ENCODE results near the gene REEP1. TPM values are rescaled to one million over a fixed set of nuclear protein-coding genes. Genes with fewer than 3 reads are reported as not detected.

Gene REEP1
- total and polyA plus RNA-seq, 2 experiments from 2014 or later, result not detected

- Histone ChIP-seq H4K20me1 (ENCODE audit: insufficient read depth) (no peaks in the 10 kb centered on the region), H3K9ac (no peak overlapping the region), H3K36me3 (ENCODE audit: low read depth) (no peaks in the 10 kb centered on the region), H3K27me3 (replicated peaks; ENCODE audit: insufficient read depth) (no peaks in the 10 kb centered on the region; the same call in none of the 2 replicates), H3K4me2 (ENCODE audit: unreplicated experiment) (no peak overlapping the region), H3K9me2 (ENCODE audit: insufficient read depth) (no peaks in the 10 kb centered on the region), H2AFZ (no peak overlapping the region), H3K9me3 (ENCODE audit: low read depth) (no peaks in the 10 kb centered on the region), H3K79me2 (ENCODE audit: insufficient read depth) (no peaks in the 10 kb centered on the region), H3F3A (ENCODE audit: insufficient read depth) (no peaks in the 10 kb centered on the region), H3K4me1 (ENCODE audit: insufficient read depth) (no peaks in the 10 kb centered on the region), H3K27ac (no peak overlapping the region), H3K4me3 (no peak overlapping the region)
- DNase-seq, result no peak
- 68 to 70% methylated on average over 6 of the region's 6 CpGs for WGBS, 2 experiments (ENCODE audit: low coverage in 1 of 2, low lambda C conversion rate in 2 of 2, missing lambda C conversion rate in 2 of 2)
- in situ Hi-C loops (cut with MboI), result no loop called here
- TF ChIP-seq EZH2 (IDR thresholded peaks at IDR 0.05; ENCODE audit: insufficient read depth, poor library complexity, severe bottlenecking) (no peak), EZH2phosphoT487 (IDR thresholded peaks at IDR 0.05; ENCODE audit: insufficient read depth, low read depth) (no peak)
Measured at GRCh38 chr2:86263956-86264355, 73.5 kb downstream of the REEP1 start.

- DNase-seq, result no peak
- Histone ChIP-seq H3K27ac (no peak overlapping the region), H3K4me2 (ENCODE audit: unreplicated experiment) (no peak overlapping the region), H3K9me2 (ENCODE audit: insufficient read depth) (no peaks in the 10 kb centered on the region), H3K9me3 (ENCODE audit: low read depth) (no peaks in the 10 kb centered on the region), H3F3A (ENCODE audit: insufficient read depth) (no peaks in the 10 kb centered on the region), H3K36me3 (ENCODE audit: low read depth) (no peaks in the 10 kb centered on the region), H3K4me1 (ENCODE audit: insufficient read depth) (no peaks in the 10 kb centered on the region), H3K27me3 (replicated peaks; ENCODE audit: insufficient read depth) (no peaks in the 10 kb centered on the region; the same call in none of the 2 replicates), H3K4me3 (no peak overlapping the region), H3K79me2 (ENCODE audit: insufficient read depth) (no peaks in the 10 kb centered on the region), H4K20me1 (ENCODE audit: insufficient read depth) (no peaks in the 10 kb centered on the region), H2AFZ (no peak overlapping the region), H3K9ac (no peak overlapping the region)
- TF ChIP-seq EZH2 (IDR thresholded peaks at IDR 0.05; ENCODE audit: insufficient read depth, poor library complexity, severe bottlenecking) (no peak), EZH2phosphoT487 (IDR thresholded peaks at IDR 0.05; ENCODE audit: insufficient read depth, low read depth) (no peak)
- in situ Hi-C loops (cut with MboI), result no loop called here
- 50 to 63% methylated on average over 2 of the region's 2 CpGs for WGBS, 2 experiments (ENCODE audit: low coverage in 1 of 2, low lambda C conversion rate in 2 of 2, missing lambda C conversion rate in 2 of 2)
Measured at GRCh38 chr2:86260978-86261377, 76.4 kb downstream of the REEP1 start.

GRCh38 chr2:86258106-86258505 lies 79.3 kb downstream of the REEP1 start:
- in situ Hi-C loops (cut with MboI), result no loop called here
- 64 to 77% methylated on average over 2 of the region's 2 CpGs for WGBS, 2 experiments (ENCODE audit: low coverage in 1 of 2, low lambda C conversion rate in 2 of 2, missing lambda C conversion rate in 2 of 2)

GRCh38 chr2:86256982-86257381 lies 80.4 kb downstream of the REEP1 start:
- no peaks in the 10 kb centered on the region for H3F3A ChIP-seq (ENCODE audit: insufficient read depth)
- H2AFZ ChIP-seq, result no peak overlapping the region
- in situ Hi-C loops (cut with MboI), result no loop called here
- H3K9me3 ChIP-seq (ENCODE audit: low read depth), result no peaks in the 10 kb centered on the region
- H3K9ac ChIP-seq, result no peak overlapping the region
- no peak overlapping the region for H3K4me3 ChIP-seq
- no peaks in the 10 kb centered on the region for H3K36me3 ChIP-seq (ENCODE audit: low read depth)
- no peaks in the 10 kb centered on the region for H3K9me2 ChIP-seq (ENCODE audit: insufficient read depth)
- no peak overlapping the region for H3K4me2 ChIP-seq (ENCODE audit: unreplicated experiment)
- TF ChIP-seq EZH2phosphoT487 (IDR thresholded peaks at IDR 0.05; ENCODE audit: insufficient read depth, low read depth) (no peak), EZH2 (IDR thresholded peaks at IDR 0.05; ENCODE audit: insufficient read depth, poor library complexity, severe bottlenecking) (no peak)
- no peak overlapping the region for H3K27ac ChIP-seq
- peaks cover 32% of the 10 kb centered on the region for H3K27me3 ChIP-seq (replicated peaks; ENCODE audit: insufficient read depth)
- H3K79me2 ChIP-seq (ENCODE audit: insufficient read depth), result no peaks in the 10 kb centered on the region
- no peaks in the 10 kb centered on the region for H4K20me1 ChIP-seq (ENCODE audit: insufficient read depth)
- no peaks in the 10 kb centered on the region for H3K4me1 ChIP-seq (ENCODE audit: insufficient read depth)
- no peak for DNase-seq
- WGBS, 2 experiments (ENCODE audit: low coverage in 1 of 2, low lambda C conversion rate in 2 of 2, missing lambda C conversion rate in 2 of 2), result 45 to 47% methylated on average over 3 of the region's 3 CpGs

More at GRCh38 chr2:86258106-86258505, 79.3 kb downstream of the REEP1 start:
- Histone ChIP-seq H3K27ac (no peak overlapping the region), H3K9ac (no peak overlapping the region), H3K27me3 (replicated peaks; ENCODE audit: insufficient read depth) (peaks cover 22% of the 10 kb centered on the region), H3K4me2 (ENCODE audit: unreplicated experiment) (no peak overlapping the region), H3K36me3 (ENCODE audit: low read depth) (no peaks in the 10 kb centered on the region), H3K4me1 (ENCODE audit: insufficient read depth) (no peaks in the 10 kb centered on the region), H3K9me2 (ENCODE audit: insufficient read depth) (no peaks in the 10 kb centered on the region), H4K20me1 (ENCODE audit: insufficient read depth) (no peaks in the 10 kb centered on the region), H3K4me3 (no peak overlapping the region), H3F3A (ENCODE audit: insufficient read depth) (no peaks in the 10 kb centered on the region), H2AFZ (no peak overlapping the region), H3K9me3 (ENCODE audit: low read depth) (no peaks in the 10 kb centered on the region), H3K79me2 (ENCODE audit: insufficient read depth) (no peaks in the 10 kb centered on the region)
- DNase-seq, result no peak
- TF ChIP-seq EZH2phosphoT487 (IDR thresholded peaks at IDR 0.05; ENCODE audit: insufficient read depth, low read depth) (no peak), EZH2 (IDR thresholded peaks at IDR 0.05; ENCODE audit: insufficient read depth, poor library complexity, severe bottlenecking) (no peak)

GRCh38 chr2:86256300-86256699 lies 81.1 kb downstream of the REEP1 start:
- Histone ChIP-seq H3K27ac (no peak overlapping the region), H3K9me2 (ENCODE audit: insufficient read depth) (no peaks in the 10 kb centered on the region), H3K79me2 (ENCODE audit: insufficient read depth) (no peaks in the 10 kb centered on the region), H3K4me3 (no peak overlapping the region), H3K4me1 (ENCODE audit: insufficient read depth) (no peaks in the 10 kb centered on the region), H4K20me1 (ENCODE audit: insufficient read depth) (no peaks in the 10 kb centered on the region), H3K27me3 (replicated peaks; ENCODE audit: insufficient read depth) (peaks cover 35% of the 10 kb centered on the region), H3K36me3 (ENCODE audit: low read depth) (no peaks in the 10 kb centered on the region), H3K9ac (no peak overlapping the region), H3K9me3 (ENCODE audit: low read depth) (no peaks in the 10 kb centered on the region), H3K4me2 (ENCODE audit: unreplicated experiment) (no peak overlapping the region), H3F3A (ENCODE audit: insufficient read depth) (no peaks in the 10 kb centered on the region), H2AFZ (no peak overlapping the region)
- no peak for DNase-seq
- TF ChIP-seq EZH2 (IDR thresholded peaks at IDR 0.05; ENCODE audit: insufficient read depth, poor library complexity, severe bottlenecking), result no peak
- in situ Hi-C loops (cut with MboI), result no loop called here
- 50 to 59% methylated on average over 4 of the region's 4 CpGs for WGBS, 2 experiments (ENCODE audit: low coverage in 1 of 2, low lambda C conversion rate in 2 of 2, missing lambda C conversion rate in 2 of 2)
